ENCODE data around the gene FBXL2. TPM values are rescaled to one million over a fixed set of nuclear protein-coding genes. Genes with fewer than 3 reads are reported as not detected.
"Not testable (repeated sequence)": the region's sequence is repeated elsewhere in the genome, so short reads cannot be mapped to it uniquely, and the experiment has no call there.

The FBXL2 gene
- total RNA-seq, 3 donors from 2014 or later: not detected

- no peaks in the 10 kb centered on the region for H3K9me3 Mint-ChIP-seq
- H3K36me3 Mint-ChIP-seq (ENCODE audit: insufficient read depth): peaks cover 46% of the 10 kb centered on the region
- peak; percentile 46 to 73 for ATAC-seq
- H3K4me3 Mint-ChIP-seq: no peak overlapping the region
- no peak for DNase-seq
- H3K27me3 Mint-ChIP-seq (ENCODE audit: low read depth): no peaks in the 10 kb centered on the region
- peaks cover 15% of the 10 kb centered on the region for H3K4me1 Mint-ChIP-seq (ENCODE audit: low read depth)
Observed at GRCh38 chr3:33417066-33417673, 139.9 kb downstream of the FBXL2 start.

GRCh38 chr3:33419948-33420347 is 142.7 kb downstream of the FBXL2 start:
- ATAC-seq: no peak
- no peaks in the 10 kb centered on the region for H3K9me3 Mint-ChIP-seq

GRCh38 chr3:33420966-33421365 is 143.7 kb downstream of the FBXL2 start:
- ATAC-seq (no peak), DNase-seq (no peak)
- H3K27me3 Mint-ChIP-seq (ENCODE audit: low read depth): no peaks in the 10 kb centered on the region
- H3K4me1 Mint-ChIP-seq (ENCODE audit: low read depth): peaks cover 19% of the 10 kb centered on the region
- no peaks in the 10 kb centered on the region for H3K9me3 Mint-ChIP-seq
- peaks cover 32% of the 10 kb centered on the region for H3K36me3 Mint-ChIP-seq (ENCODE audit: insufficient read depth)
- no peak overlapping the region for H3K4me3 Mint-ChIP-seq

More at GRCh38 chr3:33419948-33420347, 142.7 kb downstream of the FBXL2 start:
- DNase-seq: no peak
- no peak overlapping the region for H3K4me3 Mint-ChIP-seq
- peaks cover 32% of the 10 kb centered on the region for H3K36me3 Mint-ChIP-seq (ENCODE audit: insufficient read depth)
- H3K4me1 Mint-ChIP-seq (ENCODE audit: low read depth): peaks cover 16% of the 10 kb centered on the region
- no peaks in the 10 kb centered on the region for H3K27me3 Mint-ChIP-seq (ENCODE audit: low read depth)

- DNase-seq (no peak), ATAC-seq (no peak)
- no peak overlapping the region for H3K4me3 Mint-ChIP-seq
- peaks cover 42% of the 10 kb centered on the region for H3K4me1 Mint-ChIP-seq (ENCODE audit: low read depth)
- peaks cover 24% of the 10 kb centered on the region for H3K36me3 Mint-ChIP-seq (ENCODE audit: insufficient read depth)
- H3K9me3 Mint-ChIP-seq: no peaks in the 10 kb centered on the region
- H3K27me3 Mint-ChIP-seq (ENCODE audit: low read depth): no peaks in the 10 kb centered on the region
Observed at GRCh38 chr3:33424606-33425452, 147.6 kb downstream of the FBXL2 start.

- Mint-ChIP-seq H3K9me3 (no peaks in the 10 kb centered on the region), H3K4me3 (no peak overlapping the region), H3K4me1 (ENCODE audit: low read depth) (peaks cover 45% of the 10 kb centered on the region), H3K27me3 (ENCODE audit: low read depth) (no peaks in the 10 kb centered on the region), H3K36me3 (ENCODE audit: insufficient read depth) (peaks cover 21% of the 10 kb centered on the region)
- DNase-seq (no peak), ATAC-seq (no peak)
Observed at GRCh38 chr3:33425453-33425852, 148.2 kb downstream of the FBXL2 start.

GRCh38 chr3:33426068-33426467 is 148.8 kb downstream of the FBXL2 start:
- H3K9me3 Mint-ChIP-seq: no peaks in the 10 kb centered on the region
- H3K36me3 Mint-ChIP-seq (ENCODE audit: insufficient read depth): peaks cover 18% of the 10 kb centered on the region
- peaks cover 47% of the 10 kb centered on the region for H3K4me1 Mint-ChIP-seq (ENCODE audit: low read depth)
- DNase-seq (no peak), ATAC-seq (no peak)
- H3K4me3 Mint-ChIP-seq: no peak overlapping the region
- no peaks in the 10 kb centered on the region for H3K27me3 Mint-ChIP-seq (ENCODE audit: low read depth)

GRCh38 chr3:33426630-33427317 is 149.5 kb downstream of the FBXL2 start:
- peaks cover 55% of the 10 kb centered on the region for H3K4me1 Mint-ChIP-seq (ENCODE audit: low read depth)
- H3K36me3 Mint-ChIP-seq (ENCODE audit: insufficient read depth): peaks cover 17% of the 10 kb centered on the region

GRCh38 chr3:33428734-33429133 is 151.5 kb downstream of the FBXL2 start:
- Mint-ChIP-seq H3K36me3 (ENCODE audit: insufficient read depth) (peaks cover 14% of the 10 kb centered on the region), H3K9me3 (no peaks in the 10 kb centered on the region), H3K4me1 (ENCODE audit: low read depth) (peaks cover 71% of the 10 kb centered on the region), H3K27me3 (ENCODE audit: low read depth) (no peaks in the 10 kb centered on the region), H3K4me3 (no peak overlapping the region)
- DNase-seq: no peak
- ATAC-seq: no peak

More at GRCh38 chr3:33426630-33427317, 149.5 kb downstream of the FBXL2 start:
- Mint-ChIP-seq H3K27me3 (ENCODE audit: low read depth) (no peaks in the 10 kb centered on the region), H3K4me3 (no peak overlapping the region), H3K9me3 (no peaks in the 10 kb centered on the region)
- DNase-seq (no peak), ATAC-seq (no peak)

- H3K27me3 Mint-ChIP-seq (ENCODE audit: low read depth): not testable (repeated sequence)
- H3K4me1 Mint-ChIP-seq (ENCODE audit: low read depth): peaks cover 74% of the 10 kb centered on the region
Observed at GRCh38 chr3:33429306-33429705, 152.1 kb downstream of the FBXL2 start.

GRCh38 chr3:33430061-33430460 is 152.8 kb downstream of the FBXL2 start:
- Mint-ChIP-seq H3K27me3 (ENCODE audit: low read depth) (no peaks in the 10 kb centered on the region), H3K36me3 (ENCODE audit: insufficient read depth) (peaks cover 9% of the 10 kb centered on the region), H3K4me1 (ENCODE audit: low read depth) (peaks cover 72% of the 10 kb centered on the region), H3K9me3 (no peaks in the 10 kb centered on the region), H3K4me3 (no peak overlapping the region)
- ATAC-seq (no peak), DNase-seq (no peak)

More at GRCh38 chr3:33429306-33429705, 152.1 kb downstream of the FBXL2 start:
- peaks cover 11% of the 10 kb centered on the region for H3K36me3 Mint-ChIP-seq (ENCODE audit: insufficient read depth)
- not testable (repeated sequence) for ATAC-seq, DNase-seq, H3K4me3 Mint-ChIP-seq, H3K9me3 Mint-ChIP-seq

GRCh38 chr3:33430571-33430970 is 153.3 kb downstream of the FBXL2 start:
- Mint-ChIP-seq H3K9me3 (no peaks in the 10 kb centered on the region), H3K36me3 (ENCODE audit: insufficient read depth) (peaks cover 9% of the 10 kb centered on the region), H3K27me3 (ENCODE audit: low read depth) (no peaks in the 10 kb centered on the region), H3K4me3 (no peak overlapping the region), H3K4me1 (ENCODE audit: low read depth) (peaks cover 74% of the 10 kb centered on the region)
- no peak for ATAC-seq
- DNase-seq: no peak

- Mint-ChIP-seq H3K4me1 (ENCODE audit: low read depth) (peaks cover 82% of the 10 kb centered on the region), H3K36me3 (ENCODE audit: insufficient read depth) (peaks cover 5% of the 10 kb centered on the region), H3K4me3 (no peak overlapping the region), H3K9me3 (no peaks in the 10 kb centered on the region), H3K27me3 (ENCODE audit: low read depth) (no peaks in the 10 kb centered on the region)
- ATAC-seq (no peak), DNase-seq (no peak)
Observed at GRCh38 chr3:33433843-33434242, 156.6 kb downstream of the FBXL2 start.

All from activated T-cell treated with anti-CD3 and anti-CD28 coated beads, Interleukin-2, amount 50 U/mL, for 4 hours (primary cell).